Kidney epithelial cell (primary cell): ENCODE results near the gene ZNF598. TPM values are rescaled to one million over a fixed set of nuclear protein-coding genes. Genes with fewer than 3 reads are reported as not detected.
A peak's percentile ranks its signal among the peaks of the same experiment; 100 is the strongest.
"Not testable (repeated sequence)": the region's sequence is repeated elsewhere in the genome, so short reads cannot be mapped to it uniquely, and the experiment has no call there.

Experiments used
- DNase-seq: peaks from one replicate; pipeline ENCODE4 v3.0.0-alpha.2; 2010; ENCODE audit warnings: low read depth
- H3K27me3 ChIP-seq: 2 replicates; pipeline ENCODE4 v1.6.0; 2011; ENCODE audit warnings: low read length; ENCODE audit not compliant: control insufficient read depth, insufficient read depth
- H3K36me3 ChIP-seq: 2 replicates; pipeline ENCODE4 v1.5.1; 2011; ENCODE audit warnings: low read length; ENCODE audit not compliant: control insufficient read depth, insufficient read depth
- H3K4me3 ChIP-seq: 2 replicates; pipeline ENCODE4 v1.5.1; 2011; ENCODE audit warnings: low read depth, mild to moderate bottlenecking, control low read depth, low read length
- CTCF ChIP-seq: IDR thresholded peaks from 2 replicates; pipeline ENCODE4 v1.5.1; 2011; ENCODE audit warnings: mild to moderate bottlenecking, moderate library complexity, low read length, control low read depth, inconsistent platforms; ENCODE audit not compliant: insufficient read depth, poor library complexity, severe bottlenecking
- total RNA-seq: library from RNA; depleted of rRNA; stranded (reverse); fragments of >200 nt; gene quantifications from 2 replicates; pipeline ENCODE4 v1.2.3, GENCODE V29; 2015

Gene ZNF598
- total RNA-seq, 1 donor from 2014 or later, result 57.7 TPM

- no peaks in the 10 kb centered on the region for H3K36me3 ChIP-seq
- no peak for DNase-seq
- H3K4me3 ChIP-seq, result no peak overlapping the region
- no peak for TF ChIP-seq CTCF
- H3K27me3 ChIP-seq, result peaks cover 16% of the 10 kb centered on the region
Measured at GRCh38 chr16:2015117-2015946, 5.7 kb upstream of the ZNF598 start.

- H3K4me3 ChIP-seq, result no peak overlapping the region
- DNase-seq, result no peak
- H3K27me3 ChIP-seq, result no peaks in the 10 kb centered on the region
- H3K36me3 ChIP-seq, result no peaks in the 10 kb centered on the region
- TF ChIP-seq CTCF, result no peak
Measured at GRCh38 chr16:2013527-2013926, 3.9 kb upstream of the ZNF598 start.

- H3K4me3 ChIP-seq, DNase-seq, H3K36me3 ChIP-seq, H3K27me3 ChIP-seq: not testable (repeated sequence)
Measured at GRCh38 chr16:2011726-2012125, 2.1 kb upstream of the ZNF598 start.

- Histone ChIP-seq H3K36me3 (peaks cover 1% of the 10 kb centered on the region), H3K27me3 (no peaks in the 10 kb centered on the region), H3K4me3 (peak overlapping the region; percentile 74)
- TF ChIP-seq CTCF, result no peak
- DNase-seq, result no peak
Measured at GRCh38 chr16:2009164-2009711, 383 bp downstream of the ZNF598 start.

GRCh38 chr16:2008631-2009163, 924 bp downstream of the ZNF598 start:
- Histone ChIP-seq H3K27me3 (no peaks in the 10 kb centered on the region), H3K4me3 (peak overlapping the region; percentile 74), H3K36me3 (peaks cover 1% of the 10 kb centered on the region)
- TF ChIP-seq CTCF, result no peak
- DNase-seq, result no peak

GRCh38 chr16:2008009-2008526, 1.6 kb downstream of the ZNF598 start:
- H3K36me3 ChIP-seq, result peaks cover 1% of the 10 kb centered on the region
- no peaks in the 10 kb centered on the region for H3K27me3 ChIP-seq
- DNase-seq, result no peak
- H3K4me3 ChIP-seq, result peak overlapping the region; percentile 74
- TF ChIP-seq CTCF, result no peak
